KG1 (cell line): ENCODE results near the gene MT1A.
"Not testable (repeated sequence)": the region's sequence is repeated elsewhere in the genome, so short reads cannot be mapped to it uniquely, and the experiment has no call there.

Experiments
- DNase-seq: peaks from one replicate; lab custom pipeline; 2025; lab: John Stamatoyannopoulos, UW

MT1A gene

GRCh38 chr16:56610017-56610608 is 28.4 kb upstream of the MT1A start:
- no peak for DNase-seq

DNA sequence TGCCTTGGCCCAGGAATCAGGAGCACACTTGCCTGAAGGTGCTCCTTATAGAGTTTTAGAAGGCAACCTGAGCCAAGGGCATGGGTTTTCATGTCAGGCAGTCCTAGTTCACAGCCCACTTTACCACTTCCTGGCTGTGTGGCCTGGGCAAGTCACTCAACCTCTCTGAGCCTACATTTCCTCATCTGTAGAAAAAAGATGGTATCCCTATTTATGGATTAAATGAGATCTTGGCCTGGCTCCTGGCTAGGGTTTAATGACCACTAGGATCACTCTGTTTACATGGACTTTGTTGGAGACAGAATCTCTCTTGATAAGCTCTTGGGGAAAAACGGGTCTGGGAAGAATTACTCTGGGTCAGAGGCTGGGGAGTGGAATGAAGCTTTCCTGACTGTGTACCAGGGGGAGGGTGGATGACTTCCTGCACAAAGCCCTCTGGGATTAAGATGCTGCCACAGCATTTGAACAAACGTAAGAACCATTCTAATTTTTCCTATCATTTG is 27.8 kb upstream of the MT1A start:
- DNase-seq, result no peak

GRCh38 chr16:56611281-56611833 is 27.1 kb upstream of the MT1A start:
- DNase-seq, result no peak

GRCh38 chr16:56613706-56614105 is 24.8 kb upstream of the MT1A start:
- no peak for DNase-seq

DNA sequence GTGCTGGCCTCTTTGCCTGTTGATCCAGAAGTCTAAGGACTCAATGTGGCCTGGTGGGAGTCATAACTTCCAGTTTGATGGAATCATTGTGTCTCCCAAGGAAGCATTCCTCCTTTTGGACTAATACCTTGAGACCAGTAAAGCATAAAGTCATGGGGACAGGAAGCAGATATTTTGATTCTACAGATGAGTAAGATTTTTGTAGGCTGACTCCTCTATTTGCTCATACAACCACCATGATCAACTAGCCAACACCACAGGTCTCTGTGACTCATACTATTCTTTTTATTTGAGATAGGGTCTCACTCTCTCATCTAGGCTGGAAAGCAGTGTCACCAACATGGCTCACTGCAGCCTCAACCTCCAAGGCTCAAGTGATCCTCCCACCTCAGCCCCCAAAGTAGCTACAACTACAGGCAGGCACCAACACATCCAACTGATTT is 23.9 kb upstream of the MT1A start:
- no peak for DNase-seq

DNA sequence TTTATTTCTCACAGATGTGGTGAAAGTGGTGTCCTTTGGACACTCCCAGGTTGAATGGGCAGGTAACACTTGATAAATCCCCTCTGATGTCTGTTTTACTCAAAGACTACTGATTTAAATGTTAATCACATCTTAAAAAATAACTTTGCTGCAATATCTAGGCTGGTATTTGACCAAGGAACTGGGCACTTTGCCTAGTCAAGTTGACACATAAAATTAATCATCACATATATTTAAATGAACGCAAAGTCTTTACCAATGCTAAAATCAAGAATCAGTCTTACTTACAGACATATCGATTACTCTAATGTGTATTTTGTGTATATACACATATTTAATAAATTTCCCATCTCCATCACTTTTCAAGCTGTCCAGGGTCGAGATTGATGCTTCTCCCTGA is 23.1 kb upstream of the MT1A start:
- no peak for DNase-seq

DNA sequence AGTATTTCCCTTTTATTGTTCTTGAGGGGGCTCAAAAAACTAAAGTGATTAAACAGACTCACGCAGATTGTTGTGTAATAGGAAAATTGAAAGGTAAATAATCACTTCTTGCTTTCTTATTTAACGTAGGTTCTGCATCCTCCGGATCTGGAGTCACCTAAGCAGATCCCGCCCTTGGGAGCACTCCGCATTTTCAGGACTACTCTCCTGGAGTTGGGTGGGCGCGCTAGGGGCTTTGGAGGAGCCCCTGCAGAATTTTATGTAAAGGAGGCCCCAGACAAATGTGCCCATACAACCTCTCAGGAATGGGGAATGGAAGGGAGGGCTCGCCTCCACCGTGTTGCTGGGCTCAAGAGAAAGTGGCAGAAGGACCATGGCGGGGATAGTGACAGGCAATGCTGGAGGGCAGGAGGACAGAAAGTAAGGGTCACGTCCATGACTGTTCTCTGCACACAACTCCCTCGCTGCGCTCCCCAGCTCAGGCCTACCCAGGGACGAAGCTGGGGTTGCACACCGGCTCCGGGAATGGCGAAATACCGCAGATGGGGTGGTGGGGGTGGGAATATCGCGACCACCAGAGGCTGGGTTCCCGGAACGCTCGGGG is 21.8 kb upstream of the MT1A start:
- DNase-seq, result no peak

DNA sequence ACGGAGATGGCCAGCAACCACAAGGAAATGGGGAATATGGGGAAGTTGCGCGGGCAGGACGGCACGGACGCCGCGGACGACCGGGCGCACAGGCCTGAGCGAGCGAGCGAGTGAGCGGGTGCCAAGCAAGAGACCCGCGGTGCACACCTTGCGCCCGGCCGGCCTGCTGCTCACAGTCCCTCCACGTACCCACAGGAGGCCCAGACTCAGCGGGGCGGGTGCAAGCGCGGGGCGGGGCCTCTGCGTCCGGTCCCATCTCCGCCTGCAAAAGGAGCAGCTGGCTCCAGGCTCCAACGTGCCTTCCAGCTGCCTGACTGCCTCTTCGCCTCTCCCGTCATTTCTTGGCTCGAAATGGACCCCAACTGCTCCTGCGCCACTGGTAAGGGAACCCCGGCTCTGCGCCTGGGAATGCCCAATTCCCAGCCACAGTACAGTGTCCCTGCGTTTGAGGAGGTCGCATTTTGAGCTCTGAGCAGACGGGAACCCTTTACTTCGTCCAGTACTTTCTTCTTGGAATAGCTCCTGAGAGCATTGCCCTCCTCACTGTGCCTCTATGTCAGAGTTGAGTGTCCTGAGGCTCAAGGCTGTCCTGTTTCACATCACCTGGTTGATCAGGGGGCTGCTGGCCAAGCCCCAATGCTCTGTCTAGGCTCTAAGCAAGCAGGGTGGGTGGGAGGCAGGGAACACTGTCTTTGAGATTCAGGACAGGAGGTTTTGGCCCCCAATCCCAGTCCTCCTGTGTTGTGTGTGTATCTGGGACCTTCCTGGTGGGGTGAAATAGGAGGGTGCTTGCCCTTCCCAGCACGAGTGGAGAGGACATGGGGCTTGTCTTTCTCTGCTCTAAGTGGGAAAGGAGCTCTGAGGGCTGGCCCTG is 21.0 kb upstream of the MT1A start:
- no peak for DNase-seq

DNA sequence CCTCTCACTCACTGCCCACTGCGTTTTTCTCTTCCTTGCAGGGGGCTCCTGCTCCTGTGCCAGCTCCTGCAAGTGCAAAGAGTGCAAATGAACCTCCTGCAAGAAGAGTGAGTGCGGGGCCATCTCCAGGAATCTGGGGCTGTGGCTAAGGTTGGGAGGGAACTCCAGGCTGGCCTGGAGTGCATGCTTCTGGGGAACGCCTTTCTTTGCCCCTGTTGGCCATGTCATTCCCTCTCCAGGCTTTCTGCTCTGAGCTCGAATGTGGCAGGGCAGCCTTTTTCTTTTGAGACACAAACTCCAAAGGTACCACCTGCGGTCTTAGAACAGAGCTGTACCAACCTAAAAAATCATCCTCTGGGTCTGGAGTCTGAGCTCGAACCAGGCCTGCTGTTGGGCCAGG is 20.3 kb upstream of the MT1A start:
- no peak for DNase-seq

GRCh38 chr16:56620339-56620897 is 18.0 kb upstream of the MT1A start:
- no peak for DNase-seq

DNA sequence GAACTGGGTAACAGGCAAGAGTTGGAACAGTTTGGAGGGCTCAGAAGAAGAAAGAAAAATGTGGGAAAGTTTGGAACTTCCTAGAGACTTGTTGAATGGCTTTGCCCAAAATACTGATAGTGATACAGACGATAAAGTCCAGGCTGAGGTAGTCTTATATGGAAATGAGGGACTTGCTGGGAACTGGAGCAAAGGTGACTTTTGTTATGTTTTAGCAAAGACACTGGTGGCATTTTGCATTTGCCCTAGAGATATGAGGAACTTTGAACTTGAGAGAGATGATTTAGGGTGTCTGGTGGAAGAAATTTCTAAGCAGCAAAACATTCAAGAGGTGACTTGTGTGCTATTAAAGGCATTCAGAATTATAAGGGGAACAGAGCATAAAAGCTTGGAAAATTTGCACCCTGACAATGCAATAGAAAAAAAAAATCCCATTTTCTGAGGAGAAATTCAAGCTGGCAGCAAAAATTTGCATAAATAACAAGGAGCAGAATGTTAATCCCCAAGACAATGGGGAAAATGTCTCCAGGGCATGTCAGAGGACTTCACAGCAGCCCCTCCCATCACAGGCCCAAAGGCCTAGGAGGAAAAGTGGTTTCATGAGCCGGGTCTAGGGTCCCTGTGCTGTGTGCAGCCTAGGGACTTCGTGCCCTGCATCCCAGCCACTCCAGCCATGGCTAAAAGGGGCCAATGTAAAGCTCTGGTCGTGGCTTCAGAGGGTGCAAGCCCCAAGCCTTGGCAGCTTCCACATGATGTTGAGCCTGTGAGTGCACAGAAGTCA is 16.6 kb upstream of the MT1A start:
- DNase-seq, result not testable (repeated sequence)

DNA sequence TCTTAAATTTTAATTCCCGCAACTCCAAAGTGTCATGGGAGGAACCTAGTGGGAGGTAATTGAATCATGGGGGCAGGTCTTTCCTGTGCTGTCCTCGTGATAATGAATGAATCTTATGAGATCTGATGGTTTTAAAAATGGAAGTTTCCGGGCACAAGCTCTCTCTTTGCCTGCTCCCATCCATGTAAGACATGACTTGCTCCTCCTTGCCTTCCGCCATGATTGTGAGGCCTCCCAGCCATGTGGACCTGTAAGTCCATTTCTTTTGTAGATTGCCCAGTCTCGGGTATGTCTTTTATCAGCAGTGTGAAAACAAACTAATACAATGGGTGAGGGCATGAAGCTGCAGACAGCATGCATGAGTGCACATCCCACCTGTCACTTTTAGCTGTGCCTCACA is 15.3 kb upstream of the MT1A start:
- DNase-seq, result not testable (repeated sequence)

DNA sequence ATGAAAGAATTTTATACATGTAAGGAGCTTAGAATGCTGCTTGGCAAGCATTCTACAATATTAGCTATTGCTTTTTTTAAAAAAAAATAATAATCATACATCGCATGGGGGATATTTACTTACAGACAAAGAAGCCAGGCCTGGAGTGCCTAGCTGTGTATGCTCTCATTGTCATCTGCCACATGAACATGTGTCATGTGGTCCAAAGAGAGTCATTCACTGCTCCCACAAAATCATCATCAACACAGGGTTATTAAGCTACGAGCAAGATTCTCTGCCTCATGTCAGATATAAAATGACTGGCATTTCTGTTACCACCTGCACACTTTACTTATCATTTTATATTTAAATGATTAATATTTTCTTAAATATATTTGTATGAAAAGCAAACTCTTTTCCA is 14.8 kb upstream of the MT1A start:
- no peak for DNase-seq

GRCh38 chr16:56625140-56625942 is 13.1 kb upstream of the MT1A start, which contains the start of gene MT1E:
Gene MT1E, plus strand, starts transcription at chr16:56625781. Its CDS starts 71 bp downstream, at chr16:56625852.
- no peak for DNase-seq

DNA sequence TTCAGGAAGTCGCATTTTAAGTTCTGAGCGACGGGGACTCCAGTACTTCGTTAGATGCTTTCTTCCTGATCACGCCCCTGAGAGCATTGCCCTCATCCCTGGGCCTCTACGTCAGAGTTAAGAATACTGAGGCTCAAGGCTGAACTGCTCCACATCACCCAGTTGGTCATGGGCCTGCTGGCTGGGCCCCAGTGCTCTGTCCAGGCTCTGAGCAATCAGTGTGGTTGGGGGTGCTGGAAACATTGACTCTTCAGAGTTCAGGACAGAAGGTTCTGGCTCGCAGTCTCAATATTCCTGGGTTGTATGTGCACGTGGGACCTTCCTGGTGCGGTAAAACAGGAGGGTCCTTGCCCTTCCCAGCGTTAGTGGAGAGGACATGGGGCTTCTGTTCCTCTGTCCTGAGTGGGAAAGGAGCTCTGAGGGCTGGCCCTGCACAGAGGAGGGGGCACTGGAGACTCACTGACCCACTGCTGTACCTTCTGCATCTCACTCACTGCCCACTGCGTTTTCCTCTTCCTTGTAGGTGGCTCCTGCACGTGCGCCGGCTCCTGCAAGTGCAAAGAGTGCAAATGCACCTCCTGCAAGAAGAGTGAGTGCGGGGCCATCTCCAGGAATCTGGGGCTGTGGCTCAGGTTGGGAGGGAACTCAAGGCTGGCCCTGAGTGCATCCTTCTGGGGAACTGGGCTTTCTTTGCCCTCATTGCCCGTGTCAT is 12.4 kb upstream of the MT1A start:
- no peak for DNase-seq

DNA sequence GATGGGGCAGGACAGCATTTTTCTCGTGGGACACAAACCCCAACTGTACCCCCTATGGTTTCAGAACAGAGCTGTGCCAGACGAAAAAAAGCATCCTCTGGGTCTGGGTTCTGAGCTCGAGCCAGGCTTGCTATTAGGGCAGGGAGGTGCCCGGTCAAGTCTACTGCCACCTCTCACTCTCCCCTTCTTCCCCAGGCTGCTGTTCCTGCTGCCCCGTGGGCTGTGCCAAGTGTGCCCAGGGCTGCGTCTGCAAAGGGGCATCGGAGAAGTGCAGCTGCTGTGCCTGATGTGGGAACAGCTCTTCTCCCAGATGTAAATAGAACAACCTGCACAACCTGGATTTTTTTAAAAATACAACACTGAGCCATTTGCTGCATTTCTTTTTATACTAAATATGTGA is 11.8 kb upstream of the MT1A start:
- no peak for DNase-seq

- no peak for DNase-seq
Observed at GRCh38 chr16:56628486-56629350, 9.7 kb upstream of the MT1A start.

- DNase-seq, result no peak
Observed at GRCh38 chr16:56629531-56629930, 8.9 kb upstream of the MT1A start.

- DNase-seq, result no peak
Observed at GRCh38 chr16:56630134-56630533, 8.3 kb upstream of the MT1A start.
